HG03280 (cell line): Measurements from ENCODE around the gene AQR.

ENCODE experiments used
- ATAC-seq: cut with Tn5 transposase; IDR thresholded peaks from one replicate; pipeline ENCODE4 v1.9.1; 2021; ENCODE audit warnings: mild to moderate bottlenecking, moderate library complexity; ENCODE audit not compliant: unreplicated experiment

AQR gene

DNA sequence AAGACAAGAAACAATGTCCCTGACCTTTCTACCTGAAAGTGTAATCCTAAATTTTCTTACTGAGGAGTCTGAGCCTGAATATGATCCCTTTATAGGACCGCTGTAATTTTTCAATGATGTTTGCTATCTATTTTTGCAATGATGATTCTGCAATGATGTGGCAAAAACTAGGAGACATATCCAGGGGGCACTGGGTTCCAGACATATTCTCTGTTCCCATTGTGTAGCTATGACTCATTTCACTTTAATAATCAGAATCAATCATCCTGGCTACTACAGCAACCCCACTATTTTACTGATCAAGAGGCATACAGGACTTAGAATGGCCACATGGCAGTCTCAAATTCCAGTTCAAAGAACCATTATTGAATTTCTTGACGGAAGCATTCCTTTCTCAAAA lies 85.9 kb downstream of the AQR start:
- ATAC-seq, result no peak

DNA sequence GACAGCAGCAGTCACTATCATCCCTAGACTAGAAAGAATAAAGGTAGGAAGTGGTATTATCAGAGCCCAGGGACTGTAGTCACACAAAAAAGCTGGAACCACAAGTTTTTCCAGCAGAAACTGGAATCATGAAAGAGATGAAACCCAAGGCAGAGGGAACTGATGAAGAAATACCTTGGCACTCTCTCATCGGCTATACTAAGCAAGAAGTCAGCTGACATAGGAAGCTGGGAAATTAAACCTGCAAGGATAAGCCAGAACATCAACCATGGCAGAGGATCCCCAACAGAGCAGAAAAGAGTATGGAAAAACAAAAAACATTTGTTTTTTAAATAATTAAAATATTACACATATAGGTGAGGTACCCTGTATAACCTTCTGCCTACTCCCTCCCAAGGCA lies 86.5 kb downstream of the AQR start:
- no peak for ATAC-seq

DNA sequence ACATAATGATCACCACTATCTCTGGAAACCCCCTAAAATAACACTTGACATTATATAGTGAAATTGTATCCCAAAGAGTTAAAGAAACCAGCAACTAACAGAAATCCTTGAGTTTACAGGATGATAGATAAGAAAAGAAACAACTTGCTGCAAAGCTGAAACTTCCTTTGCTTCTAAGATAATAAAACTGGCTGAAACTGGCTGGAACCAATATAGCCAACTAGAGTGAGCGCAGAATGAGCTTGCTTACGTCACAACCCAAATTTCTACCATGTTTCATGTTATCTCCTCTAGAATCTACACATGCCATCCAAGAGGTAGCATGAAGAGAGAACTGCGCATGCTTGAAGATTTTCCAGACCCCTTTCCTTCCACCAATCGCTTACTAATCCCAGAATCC lies 90.4 kb downstream of the AQR start:
- no peak for ATAC-seq

DNA sequence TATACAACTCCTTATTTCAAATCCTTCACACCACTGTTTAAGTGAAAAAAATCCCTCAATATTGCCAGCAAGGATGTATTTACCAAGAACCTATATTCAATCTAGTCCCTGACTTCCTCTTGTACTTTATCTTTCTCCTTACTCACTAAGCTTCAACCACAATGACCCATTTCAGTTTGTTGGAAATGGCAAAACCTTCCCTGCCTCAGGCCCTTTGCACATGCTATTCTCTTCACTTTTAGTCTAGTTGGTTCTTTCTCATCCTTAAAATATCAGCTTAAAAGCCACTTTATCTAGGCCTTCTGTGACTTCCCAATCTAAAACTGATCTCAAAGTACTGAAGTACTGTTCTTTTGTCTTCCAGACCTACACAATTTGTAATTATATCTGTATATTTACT lies 92.9 kb downstream of the AQR start:
- ATAC-seq, result no peak

DNA sequence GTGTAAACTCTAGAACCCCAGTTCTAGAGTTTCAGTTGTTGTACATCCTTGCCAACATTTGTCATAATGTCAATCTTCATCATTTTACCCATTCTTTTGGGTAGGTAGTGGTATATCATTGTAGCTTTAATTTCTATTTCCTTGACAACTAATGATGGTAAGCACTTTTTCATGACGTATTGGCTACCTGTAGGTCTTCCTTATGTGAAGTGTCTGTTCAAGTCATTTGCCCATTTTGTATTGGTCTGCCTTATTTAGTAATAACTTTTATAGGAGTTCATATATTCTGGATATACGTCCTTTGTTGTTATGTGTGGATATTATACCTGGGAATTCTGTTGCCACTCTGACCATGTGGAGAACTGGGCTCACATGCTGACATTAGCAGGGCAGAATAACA lies 100.4 kb downstream of the AQR start:
- ATAC-seq, result no peak

DNA sequence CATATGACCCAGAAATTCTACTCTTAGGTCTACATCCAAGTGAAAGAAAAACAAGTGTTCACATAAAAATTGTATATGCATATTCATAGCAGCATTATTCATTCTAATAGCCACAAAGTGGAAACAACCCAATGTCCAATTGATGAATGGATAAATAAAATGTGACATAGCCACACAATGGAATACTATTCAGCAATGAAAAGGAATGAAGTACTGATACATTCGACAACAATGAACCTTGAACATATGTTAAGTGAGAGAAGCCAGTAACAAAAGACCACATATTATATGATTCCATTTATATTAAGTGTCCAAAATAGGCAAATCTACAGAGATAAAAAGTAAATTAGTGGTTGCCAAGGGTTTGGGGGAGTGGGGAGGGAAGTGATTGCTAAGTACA lies 104.0 kb downstream of the AQR start:
- ATAC-seq, result no peak

DNA sequence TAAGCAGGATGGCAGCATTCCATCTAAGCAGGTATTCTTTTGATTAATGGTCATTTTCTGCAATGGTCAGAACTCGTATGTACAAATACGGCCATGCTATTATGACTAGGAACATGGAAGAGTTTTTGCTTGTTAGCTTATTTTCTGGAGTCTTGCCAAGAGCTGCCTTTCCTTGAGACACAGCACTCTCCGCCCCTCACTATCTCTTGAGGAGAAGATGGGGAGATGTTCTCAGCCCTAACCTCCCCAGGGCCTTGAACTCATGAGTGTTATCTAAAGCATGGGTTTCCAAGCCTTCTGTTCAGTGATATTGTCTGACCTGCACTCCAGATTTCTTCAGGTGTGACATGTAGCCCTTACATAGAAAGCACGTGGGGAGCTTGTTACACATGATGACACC lies 108.3 kb downstream of the AQR start:
- ATAC-seq, result no peak

DNA sequence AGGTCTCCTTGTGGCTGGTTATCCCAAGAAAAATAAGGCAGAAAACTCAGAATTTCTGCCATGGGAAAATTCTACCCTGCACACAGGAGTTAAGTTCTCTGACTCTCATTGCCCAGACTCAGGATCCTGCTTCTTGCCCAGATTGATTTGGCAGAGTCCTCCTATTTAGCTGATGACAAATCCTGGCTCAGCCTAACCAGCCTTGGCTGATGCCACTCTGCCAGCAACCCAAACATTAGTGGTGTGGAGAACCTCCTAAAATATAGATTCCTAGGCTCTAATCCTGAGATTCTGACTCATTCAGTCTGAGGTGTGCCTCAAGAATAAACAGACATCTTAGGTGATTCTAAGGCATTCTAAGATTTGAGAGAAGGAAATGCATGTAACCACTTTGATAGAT lies 113.6 kb downstream of the AQR start:
- ATAC-seq, result no peak

DNA sequence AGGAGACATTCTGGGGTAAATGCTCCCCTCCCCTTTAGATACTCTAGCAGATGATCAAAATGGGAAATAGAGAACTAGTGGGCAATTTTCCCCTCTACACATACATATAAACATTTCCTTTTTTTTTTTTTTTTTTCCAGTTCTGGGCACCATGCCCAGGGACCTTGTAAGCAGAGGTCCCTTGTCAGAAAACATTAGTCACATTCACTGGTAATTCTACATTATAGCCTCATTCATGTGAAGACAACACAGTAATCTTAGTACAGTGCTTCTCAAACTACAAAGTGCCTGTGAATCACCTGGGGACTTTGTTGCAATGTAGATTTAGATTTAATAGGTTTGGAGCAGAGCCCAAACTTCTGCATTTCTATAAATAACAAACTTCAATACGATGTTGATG lies 114.1 kb downstream of the AQR start:
- ATAC-seq, result no peak

DNA sequence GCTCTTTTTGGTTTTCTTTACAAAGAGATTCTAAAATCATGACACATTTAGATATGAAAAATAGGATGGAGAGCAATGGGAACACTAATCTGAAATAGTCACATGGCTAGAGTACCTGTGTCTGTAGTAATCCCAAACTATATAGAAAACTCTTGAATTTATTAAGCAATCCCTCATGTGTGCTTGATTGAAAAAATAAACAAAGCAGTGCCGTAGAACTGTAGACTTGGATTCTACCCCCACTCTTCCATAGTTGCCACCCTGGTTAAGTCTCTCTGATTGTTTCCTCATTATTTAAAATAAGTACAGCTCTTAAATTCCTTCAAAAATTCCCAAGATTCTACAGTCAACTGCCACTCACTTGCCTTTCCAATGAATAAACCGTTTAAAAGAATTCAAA lies 115.3 kb downstream of the AQR start:
- ATAC-seq, result no peak

DNA sequence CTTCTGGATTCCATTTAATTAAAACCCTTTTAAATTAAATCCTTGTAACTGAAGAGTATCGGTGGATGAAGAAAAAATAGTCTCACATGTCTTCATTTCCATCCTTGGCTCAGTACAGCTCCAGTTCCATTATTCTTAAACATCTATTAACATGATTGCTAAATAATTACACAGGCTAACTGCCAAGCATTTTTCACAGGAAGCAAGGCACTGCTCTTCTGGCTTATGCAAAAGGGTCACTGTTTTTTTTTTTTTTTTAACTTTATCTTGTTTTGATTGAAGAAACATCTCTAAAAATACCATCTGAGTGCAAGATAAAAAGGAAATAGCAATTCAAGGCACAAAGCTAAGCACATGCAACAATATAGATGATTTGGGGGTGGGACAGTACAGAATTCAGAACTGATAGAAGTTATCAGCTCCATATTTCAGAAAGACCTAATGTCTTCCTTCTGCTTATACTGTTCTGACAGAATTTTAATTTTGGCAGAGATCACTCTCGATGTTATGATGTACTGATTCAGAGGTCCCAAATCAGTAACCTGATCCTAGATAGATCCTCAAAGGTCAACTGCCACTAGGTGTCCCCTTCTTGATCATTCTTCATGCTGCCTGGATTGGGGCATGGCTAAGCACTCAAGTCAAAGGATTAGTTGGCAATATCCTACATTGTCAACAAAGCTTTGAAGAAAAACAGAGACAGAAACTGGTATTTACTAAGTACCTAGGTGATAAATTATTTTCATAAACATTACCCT lies 116.4 kb downstream of the AQR start:
- no peak for ATAC-seq

DNA sequence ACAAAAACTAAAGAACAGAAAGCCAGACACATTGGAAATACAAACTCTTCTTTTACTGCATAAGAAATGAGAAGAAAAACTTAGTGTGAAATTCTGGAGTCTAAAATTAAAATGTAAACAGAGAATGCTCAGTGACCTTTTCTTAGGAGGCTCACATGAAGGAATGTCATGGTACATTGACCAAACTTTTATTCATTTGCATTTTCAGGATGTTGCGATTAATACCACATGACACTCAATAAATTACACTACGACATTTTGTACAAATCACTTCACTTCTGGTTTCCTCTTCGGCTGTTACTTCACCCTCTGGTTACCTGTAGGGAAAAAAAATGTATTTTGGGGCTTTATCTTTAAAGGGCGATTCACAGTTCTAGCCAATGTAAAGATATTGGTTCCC lies 117.8 kb downstream of the AQR start:
- ATAC-seq, result no peak

DNA sequence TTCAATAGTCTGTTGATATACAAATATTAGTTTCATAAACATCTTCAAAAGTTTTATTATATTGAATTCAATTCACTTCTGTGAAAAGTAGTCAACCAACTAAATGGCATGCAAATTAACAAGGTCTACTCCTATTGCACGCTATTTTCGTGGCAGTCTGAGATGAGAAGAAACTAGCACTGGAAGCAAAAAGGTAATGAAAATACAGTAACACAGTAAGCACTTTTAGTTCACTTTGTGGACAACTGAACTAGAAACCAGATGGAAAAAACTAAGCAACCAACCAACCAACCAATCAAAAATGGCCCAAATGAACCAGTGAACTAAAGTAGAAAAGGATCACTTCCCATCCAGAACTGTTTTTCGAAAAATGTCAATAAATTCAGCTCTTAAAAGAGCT lies 118.5 kb downstream of the AQR start:
- ATAC-seq, result no peak

DNA sequence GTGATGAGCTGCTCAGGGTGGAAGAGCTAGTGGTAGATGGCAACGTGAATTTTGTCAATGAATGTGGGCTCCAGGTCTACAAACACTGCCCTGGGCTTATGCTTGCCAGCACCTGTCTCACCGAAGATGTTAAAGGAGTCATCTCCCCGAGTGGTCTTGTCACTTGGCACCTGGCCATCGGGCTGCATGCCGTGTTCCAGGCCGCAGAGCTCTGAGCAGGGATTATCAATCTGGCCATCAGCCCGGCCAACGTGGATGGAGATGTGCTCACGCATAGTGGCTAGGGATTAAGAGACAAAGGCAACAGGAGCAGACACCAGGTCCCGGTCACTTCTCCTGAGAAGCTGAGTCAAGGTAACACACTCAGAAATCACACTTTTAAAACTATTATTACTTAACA lies 119.4 kb downstream of the AQR start:
- ATAC-seq, result no peak

DNA sequence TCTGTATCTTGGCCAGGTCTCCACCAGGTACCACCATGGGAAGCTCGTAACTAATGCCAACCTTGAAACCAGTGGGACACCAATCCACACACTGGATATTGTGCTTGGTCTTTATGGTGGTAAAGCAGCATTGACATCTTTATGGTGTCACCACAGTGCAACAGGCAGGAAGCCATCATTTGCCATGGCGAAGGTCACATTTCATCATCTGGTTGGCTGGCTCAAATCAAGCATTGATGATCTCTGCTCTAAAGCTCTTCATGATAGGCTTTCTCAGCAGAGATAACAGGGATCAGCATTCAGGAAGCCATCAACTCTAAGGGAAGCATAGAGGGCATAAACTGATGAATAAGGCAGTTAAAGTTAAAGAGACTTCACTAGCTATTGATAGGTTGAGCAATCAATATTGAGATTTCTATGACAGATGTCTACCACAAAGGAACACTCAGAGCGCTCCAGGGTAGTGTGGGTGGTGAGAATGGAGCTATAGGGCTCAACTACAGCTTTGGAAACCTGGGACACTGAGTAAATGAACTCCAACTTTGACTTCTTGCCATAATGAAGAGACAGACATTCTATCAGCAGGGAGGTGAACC lies 120.1 kb downstream of the AQR start:
- no peak for ATAC-seq

DNA sequence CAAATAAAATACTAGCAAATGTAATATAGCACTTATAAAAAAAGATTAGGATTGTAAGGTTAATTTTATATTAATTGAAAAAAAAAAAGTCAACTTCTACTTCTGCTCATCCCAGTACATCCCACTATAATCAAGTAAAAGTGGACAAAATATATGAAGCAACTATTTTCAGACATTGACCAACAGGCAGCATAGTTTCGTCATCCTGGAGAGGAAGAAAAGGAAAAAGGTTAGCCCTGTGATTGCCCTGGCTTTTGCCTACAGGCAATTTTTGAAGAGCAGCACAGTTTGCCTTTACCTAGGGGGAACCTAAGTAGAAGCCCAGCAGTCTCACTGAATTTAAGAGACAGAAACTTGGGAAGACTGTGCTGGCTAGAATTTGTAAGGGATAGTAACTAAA lies 121.9 kb downstream of the AQR start:
- ATAC-seq, result no peak

DNA sequence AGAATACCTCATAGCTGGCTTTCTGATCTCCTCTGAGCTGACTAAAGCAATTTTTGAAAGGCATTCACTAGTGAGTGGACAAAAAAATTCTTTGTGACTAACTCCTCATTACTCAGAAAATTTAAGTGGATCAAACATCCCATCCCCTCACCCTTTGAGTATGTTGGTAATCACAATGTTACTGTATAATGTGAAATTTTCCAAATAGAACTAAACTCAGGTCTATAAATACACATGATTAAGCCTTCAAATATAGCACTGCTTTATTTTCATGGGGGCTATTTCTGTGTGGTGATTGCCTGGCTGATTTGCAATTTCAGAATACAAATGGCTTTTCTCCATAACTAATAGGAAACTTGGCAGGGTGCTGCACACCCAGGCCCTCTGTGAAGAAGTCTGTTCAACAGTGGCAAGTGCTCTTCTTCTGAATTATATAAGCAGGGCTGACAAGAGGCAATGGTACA lies 128.2 kb downstream of the AQR start:
- no peak for ATAC-seq

DNA sequence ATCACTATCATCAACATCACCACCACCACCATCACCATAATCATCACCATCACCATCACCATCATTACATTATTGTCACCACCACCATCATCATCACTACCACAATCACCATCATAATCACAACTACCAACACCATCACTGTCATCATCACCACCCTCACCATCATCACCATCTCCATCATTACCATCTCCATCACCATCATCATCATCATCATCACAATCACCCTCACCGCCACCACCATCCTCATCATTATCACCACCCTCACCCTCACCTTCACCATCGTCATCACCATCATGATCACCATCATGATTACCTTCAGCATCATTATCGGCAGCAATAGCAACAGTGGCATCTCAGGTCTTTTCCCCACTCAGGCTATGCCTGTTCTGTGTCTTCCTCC lies 131.3 kb downstream of the AQR start:
- ATAC-seq, result no peak

DNA sequence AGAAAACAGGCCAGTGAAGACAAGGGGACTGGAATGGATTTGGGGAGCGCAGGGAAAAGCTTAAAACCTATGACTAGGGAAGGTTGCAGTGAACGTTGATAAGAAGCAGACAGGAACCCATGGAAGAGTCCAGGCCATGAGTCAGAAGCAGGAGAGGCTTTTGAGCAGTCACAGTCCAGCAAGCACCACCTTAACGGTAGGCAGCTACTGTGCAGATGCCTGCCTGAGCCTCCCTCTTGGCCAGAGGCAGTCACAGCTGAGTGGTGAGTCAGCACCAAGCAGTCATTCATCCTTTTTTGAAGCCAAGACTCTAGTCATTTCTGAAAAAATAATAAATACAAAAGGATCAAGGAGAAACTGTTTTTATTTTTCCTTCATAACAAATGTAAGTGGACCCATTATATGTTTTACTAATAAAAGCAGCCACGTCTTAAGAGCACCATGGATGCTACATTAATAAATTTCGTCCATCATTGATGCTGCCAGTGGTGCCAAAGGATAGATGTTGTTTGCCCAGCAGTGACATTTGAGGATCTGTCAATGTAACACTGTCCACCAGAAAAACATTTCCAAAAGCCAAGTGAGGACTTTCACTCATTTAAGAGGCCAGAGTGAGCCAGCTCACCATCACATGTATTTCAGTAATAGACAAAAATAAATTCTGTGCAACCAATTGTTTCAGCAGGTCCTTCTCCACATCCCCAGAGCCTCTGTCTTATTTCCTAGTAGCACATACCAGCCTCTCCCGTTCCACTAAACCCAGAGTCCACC lies 132.1 kb downstream of the AQR start:
- no peak for ATAC-seq

DNA sequence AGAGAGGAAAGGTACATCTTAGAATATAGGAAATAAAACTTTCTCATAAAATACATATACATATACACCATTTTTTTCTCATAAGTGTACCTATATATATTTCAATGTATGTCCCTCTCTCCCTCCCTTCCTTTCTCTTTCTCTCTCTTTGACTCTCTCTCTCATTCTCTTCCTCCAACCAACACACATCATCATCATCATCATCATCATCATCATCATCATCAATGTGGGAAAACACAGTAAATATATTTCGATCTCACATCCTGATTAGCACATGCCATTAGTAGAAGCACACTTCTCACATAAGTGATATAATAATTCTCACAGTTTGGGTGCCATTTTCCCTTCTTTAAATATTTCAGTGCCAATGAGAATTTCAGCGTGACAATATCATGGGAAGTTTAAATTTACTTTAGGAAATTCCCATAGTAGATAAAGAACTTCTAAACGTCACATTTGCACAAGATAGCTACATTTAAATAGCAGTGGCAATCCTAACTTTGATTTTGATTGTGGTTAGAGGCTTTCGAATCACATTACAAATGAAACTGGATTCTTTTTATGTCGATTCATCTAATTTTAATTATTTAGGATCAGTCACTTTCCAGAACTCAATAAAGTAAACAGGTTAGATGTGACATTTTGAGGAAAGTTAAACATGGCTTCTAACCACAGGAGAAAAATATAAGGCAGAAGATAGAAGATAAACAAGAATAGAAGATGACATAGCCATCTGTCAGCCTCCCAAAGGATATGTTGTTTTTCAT lies 141.2 kb downstream of the AQR start:
- ATAC-seq, result no peak

DNA sequence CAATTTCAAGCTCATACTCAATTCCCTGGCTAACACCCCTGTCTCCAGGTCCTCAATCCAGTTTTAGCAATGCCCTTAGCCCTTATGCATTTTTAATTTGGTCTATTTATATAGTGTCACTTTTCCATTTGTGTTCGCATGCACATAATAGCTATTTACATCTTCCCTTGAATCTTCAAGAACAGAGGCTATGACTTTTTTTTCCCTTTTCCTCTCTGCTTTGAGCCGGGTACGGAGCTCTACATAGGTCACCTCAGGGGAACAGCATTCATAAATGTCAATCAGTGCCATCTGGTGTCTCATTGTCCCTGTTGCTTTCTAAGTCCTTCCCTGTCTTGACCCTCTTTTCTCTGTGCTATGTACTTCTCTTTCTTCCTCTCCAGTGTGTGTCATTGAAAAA lies 147.7 kb downstream of the AQR start:
- no peak for ATAC-seq
